ENCODE measurements around the gene NR6A1.

GRCh38 chr9:124617477-124618141 is 153.5 kb downstream of the NR6A1 start:
- TF ChIP-seq, protein P1, sequence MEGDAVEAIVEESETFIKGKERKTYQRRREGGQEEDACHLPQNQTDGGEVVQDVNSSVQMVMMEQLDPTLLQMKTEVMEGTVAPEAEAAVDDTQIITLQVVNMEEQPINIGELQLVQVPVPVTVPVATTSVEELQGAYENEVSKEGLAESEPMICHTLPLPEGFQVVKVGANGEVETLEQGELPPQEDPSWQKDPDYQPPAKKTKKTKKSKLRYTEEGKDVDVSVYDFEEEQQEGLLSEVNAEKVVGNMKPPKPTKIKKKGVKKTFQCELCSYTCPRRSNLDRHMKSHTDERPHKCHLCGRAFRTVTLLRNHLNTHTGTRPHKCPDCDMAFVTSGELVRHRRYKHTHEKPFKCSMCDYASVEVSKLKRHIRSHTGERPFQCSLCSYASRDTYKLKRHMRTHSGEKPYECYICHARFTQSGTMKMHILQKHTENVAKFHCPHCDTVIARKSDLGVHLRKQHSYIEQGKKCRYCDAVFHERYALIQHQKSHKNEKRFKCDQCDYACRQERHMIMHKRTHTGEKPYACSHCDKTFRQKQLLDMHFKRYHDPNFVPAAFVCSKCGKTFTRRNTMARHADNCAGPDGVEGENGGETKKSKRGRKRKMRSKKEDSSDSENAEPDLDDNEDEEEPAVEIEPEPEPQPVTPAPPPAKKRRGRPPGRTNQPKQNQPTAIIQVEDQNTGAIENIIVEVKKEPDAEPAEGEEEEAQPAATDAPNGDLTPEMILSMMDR (IDR thresholded peaks at IDR 0.05), result peak; percentile 59 to 66 (median 59)
- no peak for TF ChIP-seq POLR2A (IDR thresholded peaks at IDR 0.05)

Measured in ovary (tissue), 3 donors.